Fibroblast of upper back skin (primary cell): ENCODE data around the gene RNF19B.

Experiments used
- DNase-seq: peaks from one replicate; pipeline ENCODE4 v3.0.0-alpha.2; 2013

The RNF19B gene

GRCh38 chr1:32887623-32888022, 77.0 kb downstream of the RNF19B start:
- no peak for DNase-seq

DNA sequence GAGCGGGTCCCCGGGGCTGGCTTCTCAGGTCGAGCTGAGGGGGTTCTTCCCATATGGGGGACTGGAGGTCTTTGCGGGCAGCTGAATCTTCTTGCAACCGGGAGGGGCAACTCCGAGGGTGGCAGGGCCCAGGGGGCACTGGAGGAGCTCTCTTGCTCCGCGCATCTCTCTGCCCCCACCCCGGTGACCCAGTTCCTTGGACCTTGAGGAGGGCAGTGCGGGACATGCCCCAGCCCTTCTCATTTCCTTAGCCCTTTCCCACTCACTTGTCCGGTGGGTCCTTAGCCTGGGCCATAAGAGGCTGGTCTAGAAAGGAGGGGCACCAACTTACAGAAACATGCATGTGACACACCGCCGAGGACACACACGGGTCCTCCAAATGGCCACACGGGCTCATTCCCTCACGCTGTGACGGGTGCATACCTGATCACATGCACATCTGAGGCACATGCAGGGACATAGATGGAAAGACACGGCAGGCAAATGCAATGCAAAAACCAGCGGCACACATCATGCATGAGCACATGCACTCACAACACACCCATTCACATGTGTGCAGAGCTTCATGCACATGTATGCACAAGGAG, 77.7 kb downstream of the RNF19B start:
- no peak for DNase-seq
